Endothelial cell of umbilical vein (primary cell): ENCODE measurements around the gene P2RY8. TPM values are rescaled to one million over a fixed set of nuclear protein-coding genes. Genes with fewer than 3 reads are reported as not detected.
"Not testable (repeated sequence)": the region's sequence is repeated elsewhere in the genome, so short reads cannot be mapped to it uniquely, and the experiment has no call there.

Source experiments
- BruUV-seq: library from RNA; stranded (reverse); fragments of 400-500 nt; replicated peaks from 2 replicates; lab custom pipeline; 2021; lab: Mats Ljungman, UMichigan
- CTCF ChIA-PET: fragments of 300-600, 350-600 bp; sonication (Branson Sonifier 250); formaldehyde crosslinking; loops from one replicate; lab custom pipeline; 2021; ENCODE audit warnings: antibody characterized with exemption, inconsistent platforms; lab: Charles Lee
- POLR2A ChIA-PET: fragments of 300-600, 350-600 bp; sonication (Branson Sonifier 250); formaldehyde crosslinking; loops from one replicate; lab custom pipeline; 2021; ENCODE audit warnings: antibody characterized with exemption, inconsistent platforms; lab: Charles Lee
- DNase-seq: peaks from one replicate; pipeline ENCODE4 v3.0.0-alpha.2; 2011; ENCODE audit warnings: low read depth, low spot score
- FAIRE-seq: peaks from 2 replicates; lab custom pipeline; 2011; peaks lifted over from hg19 to GRCh38; lab: Jason Lieb, UNC
- H2AFZ ChIP-seq: 2 replicates; pipeline ENCODE4 v1.6.0; 2012; ENCODE audit warnings: low read depth, low read length, control low read depth, inconsistent platforms
- H3K27ac ChIP-seq: 2 replicates; pipeline ENCODE4 v1.5.1; 2011; ENCODE audit warnings: low read depth, mild to moderate bottlenecking, control low read depth, low read length, moderate library complexity; ENCODE audit not compliant: insufficient read depth
- H3K27me3 ChIP-seq, 2 experiments: 2 replicates each; pipeline versions ENCODE4 v1.6.0 to v1.6.1; 2011; ENCODE audit warnings: low read length in 2 of 2, mixed read lengths in 1 of 2; ENCODE audit not compliant: control insufficient read depth in 2 of 2, insufficient read depth in 2 of 2
- H3K36me3 ChIP-seq, 2 experiments: 2 replicates in 1 of 2; 3 replicates in 1 of 2; pipeline ENCODE4 v1.5.1; 2011; ENCODE audit warnings: low read length in 2 of 2, mild to moderate bottlenecking in 1 of 2, moderate library complexity in 1 of 2; ENCODE audit not compliant: control insufficient read depth in 2 of 2, insufficient read depth in 2 of 2; ENCODE audit errors: extremely low read depth in 1 of 2
- H3K4me1 ChIP-seq: 3 replicates; pipeline ENCODE4 v1.5.1; 2011; ENCODE audit warnings: mild to moderate bottlenecking, low read length; ENCODE audit not compliant: control insufficient read depth, insufficient read depth; ENCODE audit errors: extremely low read depth
- H3K4me2 ChIP-seq: 2 replicates; pipeline ENCODE4 v1.6.1; 2011; ENCODE audit warnings: low read length, control low read depth, mixed read lengths; ENCODE audit not compliant: insufficient read depth
- H3K4me3 ChIP-seq, 3 experiments: fragments of 200-600 bp in 1 of 3; sonication (generic), shearing (Covaris generic) in 1 of 3; replicated peaks in 1 of 3; 2 replicates each; pipeline ENCODE4 v1.5.1; 2011 to 2016; ENCODE audit warnings: control low read depth in 3 of 3, low read length in 3 of 3, mild to moderate bottlenecking in 2 of 3, inconsistent platforms in 1 of 3, low read depth in 1 of 3, moderate library complexity in 1 of 3; ENCODE audit not compliant: insufficient read depth in 1 of 3
- H3K79me2 ChIP-seq: 2 replicates; pipeline ENCODE4 v1.6.0; 2012; ENCODE audit warnings: low read length, inconsistent platforms; ENCODE audit not compliant: control insufficient read depth, insufficient read depth
- H3K9ac ChIP-seq: replicated peaks from 2 replicates; pipeline ENCODE3; 2011; ENCODE audit warnings: low read length, control low read depth; ENCODE audit not compliant: insufficient read depth; ENCODE audit errors: extremely low read depth
- H3K9me1 ChIP-seq: replicated peaks from 3 replicates; pipeline ENCODE4 v1.6.0; 2011; ENCODE audit warnings: mild to moderate bottlenecking, low read length; ENCODE audit not compliant: control insufficient read depth, insufficient read depth; ENCODE audit errors: extremely low read depth
- H3K9me3 ChIP-seq: replicated peaks from 2 replicates; pipeline ENCODE4 v1.5.1; 2012; ENCODE audit warnings: low read length, inconsistent platforms; ENCODE audit not compliant: control insufficient read depth, insufficient read depth
- H4K20me1 ChIP-seq: replicated peaks from 2 replicates; pipeline ENCODE3; 2011; ENCODE audit warnings: mild to moderate bottlenecking, low read length; ENCODE audit not compliant: control insufficient read depth, insufficient read depth; ENCODE audit errors: extremely low read depth
- dilution Hi-C: fragments of 300-500 bp; cut with MboI; formaldehyde crosslinking; loops from one replicate; pipeline ENCODE4 v1.15.0; 2019; ENCODE audit warnings: low sequenced_read_pairs; ENCODE audit not compliant: extremely low pct_ligation_motif_present
- intact Hi-C: fragments of 100-400 bp; cut with micrococcal nuclease; formaldehyde crosslinking; loops from one replicate; pipeline ENCODE4 v1.10.0; 2022
- polyA plus RNA-seq, 4 experiments: library from polyadenylated mRNA; depleted of rRNA in 3 of 4; stranded (reverse) in 3 of 4; unstranded in 1 of 4; fragments of >200 nt; gene quantifications; 2 replicates each; pipeline versions ENCODE4 v1.2.1 to v1.2.3, GENCODE V29; 2011 to 2012; ENCODE audit warnings: missing spikeins in 1 of 4
- total RNA-seq: library from RNA; stranded (reverse); gene quantifications from 2 replicates; pipeline ENCODE4 v1.2.3, GENCODE V29; 2021

The P2RY8 gene
- total and polyA plus RNA-seq, 2 donors (not counting 3 experiments of a cell fraction or from before 2014, with no cell fraction given), result not detected

DNA sequence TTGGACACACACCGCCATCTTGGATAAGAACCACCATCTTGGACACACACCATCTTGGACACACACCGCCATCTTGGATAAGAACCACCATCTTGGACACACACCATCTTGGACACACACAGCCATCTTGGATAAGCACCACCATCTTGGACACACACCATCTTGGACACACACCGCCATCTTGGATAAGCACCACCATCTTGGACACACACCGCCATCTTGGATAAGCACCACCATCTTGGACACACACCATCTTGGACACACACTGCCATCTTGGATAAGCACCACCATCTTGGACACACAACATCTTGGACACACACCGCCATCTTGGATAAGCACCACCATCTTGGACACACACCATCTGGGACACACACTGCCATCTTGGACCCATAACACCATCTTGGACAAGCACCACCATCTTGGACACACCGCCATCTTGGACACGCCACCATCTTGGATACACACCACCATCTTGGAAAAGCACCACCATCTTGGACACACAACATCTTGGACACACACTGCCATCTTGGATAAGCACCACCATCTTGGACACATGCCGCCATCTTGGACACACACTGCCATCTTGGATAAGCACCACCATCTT, 88.9 kb downstream of the P2RY8 start:
- FAIRE-seq, intact Hi-C loops, H3K4me3 ChIP-seq, H3K27ac ChIP-seq, H3K4me2 ChIP-seq, CTCF ChIA-PET, H4K20me1 ChIP-seq, H3K9me1 ChIP-seq, BruUV-seq, H3K4me1 ChIP-seq, H3K36me3 ChIP-seq, H3K9me3 ChIP-seq, DNase-seq, H3K9ac ChIP-seq, H3K27me3 ChIP-seq, H2AFZ ChIP-seq, POLR2A ChIA-PET, dilution Hi-C loops: not testable (repeated sequence)
- peaks cover 35% of the 10 kb centered on the region for H3K79me2 ChIP-seq

DNA sequence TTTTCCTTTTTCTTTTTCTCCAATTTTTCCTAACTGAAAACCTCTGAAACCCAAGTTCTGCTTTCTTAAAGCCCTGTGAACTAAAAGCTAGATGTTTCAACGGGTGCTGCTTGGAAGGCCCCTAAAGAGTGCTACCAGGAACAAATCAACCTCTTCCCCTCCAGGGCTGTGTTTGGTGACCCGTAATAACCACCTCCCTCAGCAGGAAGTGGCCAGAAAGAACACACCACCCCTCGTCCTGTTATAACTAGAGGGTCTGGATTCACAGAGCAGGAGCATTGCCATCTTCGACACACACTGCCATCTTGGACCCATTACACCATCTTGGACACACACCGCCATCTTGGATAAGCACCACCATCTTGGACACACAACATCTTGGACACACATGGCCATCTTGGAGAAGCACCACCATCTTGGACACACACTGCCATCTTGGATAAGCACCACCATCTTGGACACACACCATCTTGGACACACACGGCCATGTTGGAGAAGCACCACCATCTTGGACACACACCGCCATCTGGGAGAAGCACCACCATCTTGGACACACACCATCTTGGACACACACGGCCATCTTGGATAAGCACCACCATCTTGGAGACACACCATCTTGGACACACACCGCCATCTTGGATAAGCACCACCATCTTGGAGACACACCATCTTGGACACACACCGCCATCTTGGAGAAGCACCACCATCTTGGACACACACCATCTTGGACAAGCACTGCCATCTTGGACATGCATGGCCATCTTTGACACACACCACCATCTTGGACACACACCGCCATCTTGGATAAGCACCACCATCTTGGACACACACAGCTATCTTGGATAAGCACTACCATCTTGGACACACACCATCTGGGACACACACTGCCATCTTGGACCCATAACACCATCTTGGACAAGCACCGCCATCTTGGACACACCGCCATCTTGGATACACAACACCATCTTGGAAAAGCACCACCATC, 89.7 kb downstream of the P2RY8 start:
- H4K20me1 ChIP-seq, H3K27ac ChIP-seq, BruUV-seq, FAIRE-seq, H3K9me3 ChIP-seq, POLR2A ChIA-PET, DNase-seq, CTCF ChIA-PET, H3K4me3 ChIP-seq, H2AFZ ChIP-seq, H3K9ac ChIP-seq, H3K36me3 ChIP-seq, intact Hi-C loops, H3K4me2 ChIP-seq, dilution Hi-C loops, H3K9me1 ChIP-seq, H3K27me3 ChIP-seq, H3K4me1 ChIP-seq: not testable (repeated sequence)
- peaks cover 33% of the 10 kb centered on the region for H3K79me2 ChIP-seq
